Measurements from ENCODE around the gene CDKN1A.
"Not testable (repeated sequence)": the region's sequence is repeated elsewhere in the genome, so short reads cannot be mapped to it uniquely, and the experiment has no call there.

CDKN1A gene

DNA sequence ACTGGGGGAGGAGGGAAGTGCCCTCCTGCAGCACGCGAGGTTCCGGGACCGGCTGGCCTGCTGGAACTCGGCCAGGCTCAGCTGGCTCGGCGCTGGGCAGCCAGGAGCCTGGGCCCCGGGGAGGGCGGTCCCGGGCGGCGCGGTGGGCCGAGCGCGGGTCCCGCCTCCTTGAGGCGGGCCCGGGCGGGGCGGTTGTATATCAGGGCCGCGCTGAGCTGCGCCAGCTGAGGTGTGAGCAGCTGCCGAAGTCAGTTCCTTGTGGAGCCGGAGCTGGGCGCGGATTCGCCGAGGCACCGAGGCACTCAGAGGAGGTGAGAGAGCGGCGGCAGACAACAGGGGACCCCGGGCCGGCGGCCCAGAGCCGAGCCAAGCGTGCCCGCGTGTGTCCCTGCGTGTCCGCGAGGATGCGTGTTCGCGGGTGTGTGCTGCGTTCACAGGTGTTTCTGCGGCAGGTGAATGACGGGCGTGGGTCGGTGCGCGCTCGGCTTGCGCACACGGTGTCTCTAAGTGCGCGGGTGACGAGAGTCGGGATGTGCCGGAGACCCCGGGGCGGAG is at the start of gene CDKN1A:
CDKN1A (plus strand) TSS at position 227 of the 555 bp plus-strand sequence. CDS start 5,388 bp downstream, outside the sequence.
- DNase-seq = peak; percentile 77

DNA sequence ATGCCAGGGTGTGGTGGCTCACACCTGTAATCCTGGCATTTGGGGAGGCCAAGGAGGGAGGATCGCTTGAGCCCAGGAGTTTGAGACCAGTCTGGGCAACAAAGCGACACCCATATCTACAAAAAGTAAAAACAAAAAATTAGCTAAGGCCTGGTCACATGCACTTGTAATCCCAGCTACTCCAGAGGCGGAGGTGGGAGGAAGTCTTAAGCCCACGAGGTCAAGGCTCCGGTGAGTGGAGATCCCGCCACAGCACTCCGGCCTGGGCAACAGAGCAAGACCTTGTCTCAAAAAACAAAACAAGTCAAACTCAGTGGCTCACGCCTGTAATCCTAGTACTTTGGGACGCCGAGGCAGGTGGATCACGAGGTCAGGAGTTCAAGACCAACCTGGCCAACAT is 48.7 kb upstream of the CDKN1A start:
- no peak for DNase-seq

DNA sequence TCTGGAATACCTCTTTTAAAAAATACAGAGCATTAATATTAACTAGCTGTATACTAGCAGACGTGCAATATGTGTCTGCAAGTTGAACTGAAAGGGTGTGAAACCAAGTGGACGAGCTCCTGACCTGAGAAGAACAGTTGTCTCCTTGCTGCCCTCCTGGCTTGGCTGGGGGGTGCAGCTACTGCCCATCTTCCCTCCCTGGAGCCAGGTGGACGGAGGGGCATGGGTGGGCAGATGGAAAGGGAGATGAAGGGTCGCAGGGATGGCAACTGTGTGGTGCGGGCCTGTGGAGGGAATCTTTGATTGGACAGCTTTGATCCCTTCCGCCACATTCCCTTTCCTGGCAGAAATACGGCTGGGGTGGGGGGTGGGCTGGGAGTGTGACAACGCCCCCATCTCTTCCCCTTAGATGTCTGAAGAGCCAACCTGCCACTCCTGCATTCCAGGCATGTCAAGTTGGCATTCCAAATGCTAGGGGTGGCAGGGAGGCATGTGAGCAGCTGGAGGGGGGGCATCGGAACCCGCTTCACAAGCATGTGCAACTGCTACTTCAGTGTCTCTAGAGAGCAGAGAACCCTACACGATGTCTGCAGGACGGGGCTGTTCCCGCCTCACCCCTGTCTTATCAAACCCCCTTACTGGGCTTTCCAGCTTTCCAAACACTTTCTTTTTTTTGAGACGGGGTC is 47.0 kb upstream of the CDKN1A start:
- no peak for DNase-seq

DNA sequence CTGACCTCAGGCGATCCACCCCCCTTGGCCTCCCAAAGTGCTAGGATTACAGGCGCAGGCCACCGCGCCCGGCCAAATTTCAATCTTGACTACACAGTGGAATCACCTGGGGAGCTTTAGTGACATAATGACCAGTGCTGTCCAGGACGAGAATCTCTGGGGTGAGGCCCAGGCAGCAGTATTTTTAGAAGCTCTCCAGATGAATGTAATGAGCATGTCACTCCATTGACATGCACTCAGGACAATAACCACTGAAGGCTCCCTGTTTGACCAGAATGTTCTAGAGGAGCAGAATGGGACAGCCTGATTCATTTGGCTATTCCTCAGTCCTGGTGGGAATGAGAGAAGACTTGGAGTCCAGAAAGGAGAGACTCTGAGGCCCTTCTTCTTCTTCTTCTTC is 45.1 kb upstream of the CDKN1A start:
- no peak for DNase-seq

DNA sequence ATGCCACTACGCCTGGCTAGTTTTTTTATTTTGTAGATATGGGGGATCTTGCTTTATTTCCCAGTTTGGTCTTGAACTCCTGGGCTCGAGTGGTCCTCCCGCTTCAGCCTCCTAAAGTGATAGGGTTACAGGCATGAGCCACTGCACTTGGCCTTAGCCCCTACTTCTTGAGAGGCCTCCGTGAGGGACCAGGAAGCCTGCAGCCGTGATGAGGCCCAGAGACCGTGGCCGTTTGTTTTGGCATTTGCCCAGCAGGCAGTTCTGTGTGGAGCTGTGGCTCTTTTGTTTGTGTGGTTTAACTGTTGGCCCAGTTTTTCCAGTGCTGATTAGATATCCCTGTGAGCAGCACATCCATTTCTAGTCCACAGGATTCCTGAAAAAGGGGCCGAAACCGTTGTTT is 44.6 kb upstream of the CDKN1A start:
- no peak for DNase-seq

DNA sequence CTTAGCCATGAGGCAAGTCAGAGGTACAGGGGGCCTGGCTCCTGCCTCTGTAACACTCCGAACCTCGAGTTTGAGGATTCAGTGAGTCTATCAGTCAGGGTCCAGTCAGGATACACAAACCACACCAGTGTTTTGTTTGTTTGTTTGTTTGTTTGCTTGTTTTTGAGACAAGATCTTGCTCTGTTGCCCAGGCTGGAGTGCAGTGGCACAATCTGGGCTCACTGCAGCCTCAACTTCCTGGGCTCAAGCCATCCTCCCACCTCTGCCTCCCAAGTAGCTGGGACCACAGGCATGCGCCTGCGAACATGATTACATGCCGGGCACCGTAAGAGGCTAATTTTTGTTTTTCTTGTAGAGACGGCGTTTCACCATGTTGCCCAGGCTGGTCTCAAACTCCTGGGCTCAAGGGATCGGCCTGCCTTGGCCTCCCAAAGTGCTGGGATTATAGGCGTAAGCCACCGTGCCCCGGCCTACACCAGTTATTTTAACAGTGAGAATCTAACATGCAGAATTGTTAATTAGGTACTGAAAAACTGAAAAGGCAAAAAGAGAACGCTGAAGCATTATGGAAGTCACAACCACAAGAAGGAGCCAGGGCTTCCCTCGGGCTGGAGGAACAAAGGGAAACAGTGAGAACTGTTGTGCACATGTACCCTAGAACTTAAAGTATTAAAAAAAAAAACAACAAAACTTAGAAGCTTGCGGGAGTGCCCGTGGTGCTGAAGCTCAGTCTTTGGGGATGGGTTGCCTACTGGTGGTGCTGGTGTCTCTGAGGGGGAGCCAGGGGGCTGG is 44.0 kb upstream of the CDKN1A start:
- DNase-seq = no peak

DNA sequence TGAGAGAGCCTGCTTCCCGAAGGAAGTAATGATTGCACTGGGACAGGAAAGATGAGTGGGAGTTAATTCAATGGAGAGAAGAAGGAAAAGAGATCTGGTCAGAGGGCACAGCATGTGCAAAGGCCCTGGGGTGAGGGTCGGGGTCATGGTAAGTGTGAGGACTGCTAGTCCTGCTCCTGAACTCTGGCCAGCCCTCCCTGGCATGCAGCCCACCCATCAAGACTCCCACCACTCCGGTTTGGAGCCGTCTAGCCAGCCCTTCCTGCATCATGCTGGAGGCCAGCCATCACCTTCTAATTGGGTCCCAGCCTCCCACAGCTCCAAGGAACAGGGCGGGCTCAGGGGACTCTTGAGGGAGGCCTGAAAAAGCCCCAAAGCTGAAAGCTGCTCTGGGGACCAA is 42.2 kb upstream of the CDKN1A start:
- no peak for DNase-seq

DNA sequence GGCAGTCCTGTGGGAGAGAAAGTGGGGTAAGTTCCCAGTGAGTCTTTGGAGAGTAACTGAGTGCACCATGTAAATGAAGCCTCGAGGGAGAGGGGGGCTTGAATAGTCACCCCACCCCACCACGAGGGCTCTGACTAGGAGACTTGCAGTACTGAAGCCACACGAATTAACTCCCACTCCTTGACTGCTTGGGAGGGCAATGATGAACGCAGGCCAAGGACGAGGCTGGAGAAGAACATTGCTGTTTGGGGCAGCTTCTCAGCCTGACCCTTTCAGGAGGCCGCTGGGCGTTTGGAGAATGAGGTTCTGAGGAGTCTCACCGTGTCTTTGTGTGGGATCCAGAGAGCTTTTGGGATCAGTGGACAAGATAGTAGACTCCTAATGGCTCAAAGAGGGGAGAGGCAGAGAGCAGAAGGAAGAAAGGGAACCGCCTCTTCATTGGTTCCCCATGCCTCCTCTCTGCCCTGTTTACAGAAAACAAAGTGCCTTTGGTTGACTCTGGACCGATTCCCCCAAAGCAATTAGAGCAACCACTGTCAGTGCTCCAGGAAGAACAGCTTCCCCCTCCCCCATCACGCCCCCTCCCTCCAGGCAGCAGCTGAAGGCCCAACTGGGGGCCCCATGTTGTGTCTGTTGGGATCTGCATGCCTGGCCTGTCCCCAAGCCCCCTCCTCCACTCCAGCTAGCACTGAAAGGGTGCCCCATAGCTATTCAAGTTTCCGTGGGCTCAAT is 41.7 kb upstream of the CDKN1A start:
- DNase-seq = no peak

DNA sequence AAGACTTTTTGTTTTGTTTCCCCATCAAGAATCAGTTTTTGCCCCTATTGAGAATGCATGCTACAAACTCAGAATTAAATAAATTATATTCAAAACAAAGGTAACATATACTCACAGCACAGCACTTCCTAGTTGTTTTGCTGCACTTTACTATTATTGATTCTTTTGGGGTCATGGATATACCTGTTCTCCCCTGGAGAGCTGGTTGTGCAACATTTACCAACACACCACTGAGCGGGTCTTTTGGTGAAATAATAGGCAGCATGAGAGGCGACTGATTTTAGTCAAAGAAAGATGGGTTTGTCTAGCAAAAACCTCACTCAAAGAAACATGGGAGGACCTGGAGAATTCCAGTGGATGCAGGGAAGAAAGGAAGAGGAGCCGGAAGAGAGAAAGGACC is 39.9 kb upstream of the CDKN1A start:
- DNase-seq = no peak

DNA sequence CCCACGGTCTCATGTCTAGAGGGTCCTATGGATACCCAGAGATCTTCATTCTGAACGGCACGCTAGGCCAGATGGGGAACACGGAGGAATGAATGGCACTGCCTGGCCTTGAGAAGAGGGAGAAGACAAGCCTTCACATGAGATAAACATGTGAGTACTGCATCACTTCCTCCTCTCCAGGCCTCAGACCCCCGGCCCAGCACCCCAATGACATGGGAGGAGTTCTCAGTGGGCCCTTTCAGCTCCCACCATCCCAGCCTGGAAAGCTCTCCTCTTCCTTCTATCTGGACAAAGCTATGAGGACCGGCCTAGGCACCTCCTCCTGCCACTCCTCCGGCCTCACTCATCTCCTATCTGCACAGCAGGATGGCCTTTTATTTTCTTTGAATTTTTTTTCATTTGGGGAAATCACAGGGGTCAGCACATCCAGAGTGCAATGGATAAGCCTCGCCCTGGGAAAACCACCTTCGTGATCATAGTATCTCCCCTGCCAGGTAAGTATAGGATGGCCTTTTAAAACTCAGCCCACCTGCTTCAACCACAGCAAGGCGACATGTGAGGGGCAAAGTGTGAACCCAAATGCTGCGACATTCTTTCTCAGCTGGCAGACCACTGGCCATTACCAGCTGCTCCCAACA is 39.2 kb upstream of the CDKN1A start:
- DNase-seq = no peak

DNA sequence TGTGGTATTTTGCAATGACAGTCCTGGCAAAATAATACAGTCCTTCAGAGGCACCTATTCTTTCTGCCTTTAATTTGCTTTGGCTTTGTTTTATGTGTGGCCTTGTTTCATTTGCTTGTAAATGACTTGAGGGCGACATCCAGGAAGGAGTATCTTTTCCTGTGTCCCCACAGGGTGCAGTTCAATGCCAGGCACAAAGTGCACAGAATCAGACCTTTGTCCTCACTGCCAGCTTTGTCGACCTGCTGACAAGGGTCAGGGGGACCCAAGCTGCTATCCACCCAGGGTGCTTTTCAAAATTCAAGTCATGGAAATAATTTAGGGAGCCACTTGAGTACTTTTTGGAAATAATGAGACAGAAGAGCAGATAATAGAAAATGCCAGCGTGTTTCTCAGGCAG is 37.0 kb upstream of the CDKN1A start:
- DNase-seq = no peak

DNA sequence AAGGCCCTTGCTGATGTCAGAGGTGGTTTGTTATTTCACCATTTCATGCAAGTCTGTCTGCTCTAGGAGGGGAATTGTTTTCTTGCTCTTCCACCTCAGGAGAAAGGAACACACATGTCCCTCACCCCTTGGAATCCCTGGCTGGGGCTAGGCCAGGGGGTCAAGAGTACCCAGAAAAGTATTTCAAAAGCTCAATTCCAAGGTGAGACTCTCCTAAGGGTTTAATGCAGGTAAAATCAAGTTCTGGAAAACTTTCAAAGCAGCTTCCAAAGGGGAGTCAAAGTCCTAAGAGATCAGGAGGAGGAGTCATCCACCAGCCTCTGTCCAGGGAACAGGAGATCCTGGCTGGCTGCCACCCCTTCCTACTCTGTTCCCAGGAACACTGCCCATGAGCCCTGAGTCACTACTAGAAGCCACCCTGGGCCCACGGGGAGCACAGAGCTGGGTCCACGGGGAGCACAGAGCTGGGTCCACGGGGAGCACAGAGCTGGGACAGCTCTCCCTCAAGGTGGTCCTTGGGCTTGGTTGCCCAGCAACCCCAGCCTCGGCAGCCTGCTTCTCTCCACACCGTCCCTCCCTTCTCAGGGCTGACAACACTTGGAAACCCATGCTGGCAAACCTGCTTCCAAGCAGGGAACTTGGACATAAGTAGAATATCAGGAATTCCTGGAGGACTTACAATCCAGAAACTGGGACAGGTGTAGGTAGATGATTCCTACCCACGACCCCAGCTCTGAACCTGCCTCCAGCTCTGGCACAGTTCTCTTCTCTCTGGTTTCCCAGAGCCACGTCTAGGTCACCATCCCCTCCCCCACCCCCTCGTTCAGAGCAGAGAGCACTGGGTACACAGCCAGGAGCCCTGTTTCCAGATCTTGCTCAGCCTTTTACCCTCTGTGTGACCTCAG is 35.3 kb upstream of the CDKN1A start:
- DNase-seq = no peak

DNA sequence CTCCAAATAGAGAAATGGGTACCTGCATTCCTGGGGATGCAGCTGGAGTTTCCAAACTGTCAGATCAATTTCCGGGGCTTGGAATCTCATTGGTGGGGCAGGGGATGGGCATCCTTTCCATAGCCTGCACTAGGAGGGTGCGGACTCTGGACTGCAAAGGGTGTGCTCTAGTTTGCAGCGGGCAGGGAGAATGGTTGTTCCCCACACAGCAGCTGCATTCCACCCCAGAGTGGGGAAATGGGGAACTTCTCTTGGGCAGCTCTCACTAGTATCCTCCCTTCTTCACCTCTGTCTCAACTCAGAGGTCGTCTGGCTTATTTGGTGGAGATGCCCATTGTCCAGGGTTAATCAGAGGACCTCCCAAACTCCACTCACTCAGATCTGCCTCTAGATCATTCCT is 34.5 kb upstream of the CDKN1A start:
- no peak for DNase-seq

DNA sequence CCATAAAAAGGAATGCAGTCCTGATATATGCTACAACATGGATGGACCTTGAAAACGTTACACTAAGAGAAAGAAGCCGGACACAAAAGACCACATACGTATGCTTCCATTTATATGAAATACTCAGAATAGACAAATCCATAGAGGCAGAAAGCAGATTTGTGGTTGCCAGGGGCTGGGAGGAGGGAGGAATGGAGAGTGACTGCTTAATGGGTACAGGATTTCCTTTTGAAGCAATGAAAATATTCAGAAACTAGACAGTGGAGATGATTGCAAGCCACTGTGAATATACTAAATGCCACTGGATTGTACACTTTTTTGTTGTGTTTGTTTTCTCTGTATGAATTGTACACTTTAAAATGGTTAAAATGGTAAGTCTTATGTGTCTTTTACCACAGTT is 29.4 kb upstream of the CDKN1A start:
- no peak for DNase-seq

DNA sequence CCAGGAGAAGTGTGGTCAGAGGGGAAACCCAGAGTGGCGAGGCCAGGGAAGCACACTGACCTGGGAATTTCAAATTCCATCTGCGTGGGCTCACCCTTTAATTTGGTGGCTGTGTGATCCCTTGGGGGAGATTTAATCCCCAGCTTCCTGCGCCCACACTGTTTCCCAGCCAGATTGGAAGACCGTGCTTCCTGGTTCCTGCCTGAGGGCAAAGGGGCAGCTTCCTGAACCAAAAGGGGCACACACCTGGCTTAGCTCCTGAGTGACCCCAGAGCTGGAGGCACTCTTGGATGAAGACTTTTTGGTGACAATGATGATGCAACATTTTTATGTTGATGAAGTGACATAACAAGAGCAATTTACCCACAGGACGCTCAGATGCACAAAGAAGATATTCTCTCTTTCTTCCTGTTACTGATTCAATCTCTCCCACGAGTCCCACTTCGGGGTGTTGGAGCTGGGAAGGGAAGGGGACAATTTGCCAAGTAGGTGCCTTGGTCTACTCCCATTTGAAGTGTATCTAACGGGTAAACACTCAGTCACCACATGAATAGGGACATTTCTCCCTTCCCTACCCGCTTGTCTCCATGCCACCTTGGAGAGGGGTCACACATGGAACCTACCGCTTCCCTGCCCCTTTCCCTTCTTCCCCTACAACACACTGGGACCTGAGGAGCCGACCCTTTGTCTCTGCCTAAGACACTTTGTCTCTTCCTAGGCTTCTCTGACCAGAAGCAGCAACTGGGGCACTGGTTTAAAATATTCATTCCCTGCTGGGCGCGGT is 28.6 kb upstream of the CDKN1A start:
- no peak for DNase-seq

DNA sequence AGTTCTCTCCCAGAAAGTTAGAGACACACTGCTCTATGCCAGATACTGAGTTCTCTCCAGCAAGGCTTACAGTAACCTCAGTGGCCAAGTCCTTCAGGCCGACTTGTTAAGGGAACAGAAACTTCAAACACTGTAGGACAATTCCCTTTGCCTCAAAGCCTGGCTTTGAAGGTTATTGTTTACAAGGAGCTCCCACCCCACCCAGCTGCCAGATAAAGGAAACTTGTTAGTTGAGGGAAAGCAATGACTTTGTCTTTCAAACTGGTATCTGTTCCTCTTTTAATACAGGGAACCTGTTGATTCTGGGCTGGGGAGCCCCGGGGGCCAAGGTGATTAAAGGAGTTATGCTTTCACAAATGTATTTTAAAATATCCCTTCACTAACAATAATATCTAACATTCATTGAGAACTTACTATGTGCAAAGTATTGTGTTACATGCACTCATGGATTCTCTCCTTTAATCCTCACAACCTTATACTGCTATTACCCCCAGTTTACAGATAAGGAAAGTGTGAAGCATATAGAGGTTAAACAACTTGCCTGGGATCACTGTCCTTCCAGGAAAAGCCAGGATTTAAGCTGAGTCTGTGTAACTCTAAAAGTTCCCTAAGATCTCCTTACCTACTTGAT is 27.6 kb upstream of the CDKN1A start:
- no peak for DNase-seq

DNA sequence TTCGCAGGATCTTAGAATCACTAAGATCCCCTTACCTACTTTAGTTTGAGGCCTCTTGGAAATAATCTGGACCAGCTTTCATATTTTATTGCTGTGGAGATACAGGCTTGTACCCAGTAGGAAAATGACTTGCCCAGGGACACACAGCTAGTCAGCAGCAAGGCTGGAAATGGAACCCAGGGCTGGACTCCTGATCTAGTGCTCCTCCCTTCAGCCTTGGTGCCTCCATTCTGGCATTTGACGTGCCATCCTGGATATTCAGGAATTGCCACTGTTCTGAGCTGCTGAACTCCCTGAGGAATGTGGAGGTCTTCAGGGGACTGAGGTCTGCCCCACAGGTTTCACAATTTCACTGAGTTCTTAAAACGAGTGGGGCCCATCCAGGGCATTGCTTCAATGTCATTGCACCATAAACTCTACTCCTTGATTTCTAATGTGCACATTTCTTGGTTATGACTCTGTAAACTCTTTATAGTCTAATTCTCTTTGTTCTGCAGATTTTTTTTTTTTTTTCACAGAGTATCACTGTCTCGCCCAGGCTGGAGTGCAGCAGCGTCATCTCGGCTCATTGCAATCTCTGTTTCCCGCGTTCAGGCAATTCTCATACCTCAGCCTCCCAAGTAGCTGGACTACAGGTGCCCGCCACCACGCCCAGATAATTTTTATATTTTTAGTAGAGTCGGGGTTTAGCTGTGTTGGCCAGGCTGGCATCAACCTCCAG is 26.7 kb upstream of the CDKN1A start:
- DNase-seq = no peak

DNA sequence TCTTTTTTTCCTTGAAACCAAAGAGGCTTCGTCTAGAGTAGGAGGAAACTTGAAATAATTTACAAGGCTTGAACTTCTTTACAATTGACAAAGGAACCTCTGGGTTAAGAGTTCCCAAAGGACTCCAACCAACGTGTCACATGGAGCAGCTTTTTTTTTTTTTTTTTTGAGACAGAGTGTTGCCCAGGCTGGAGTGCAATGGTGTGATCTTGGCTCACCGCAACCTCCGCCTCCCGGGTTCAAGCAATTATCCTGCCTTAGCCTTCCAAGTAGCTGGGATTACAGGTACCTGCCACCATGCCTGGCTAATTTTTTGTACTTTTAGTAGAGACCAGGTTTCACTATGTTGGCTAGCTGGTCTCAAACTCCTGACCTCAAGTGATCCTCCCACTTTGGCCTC is 24.0 kb upstream of the CDKN1A start:
- DNase-seq = not testable (repeated sequence)

DNA sequence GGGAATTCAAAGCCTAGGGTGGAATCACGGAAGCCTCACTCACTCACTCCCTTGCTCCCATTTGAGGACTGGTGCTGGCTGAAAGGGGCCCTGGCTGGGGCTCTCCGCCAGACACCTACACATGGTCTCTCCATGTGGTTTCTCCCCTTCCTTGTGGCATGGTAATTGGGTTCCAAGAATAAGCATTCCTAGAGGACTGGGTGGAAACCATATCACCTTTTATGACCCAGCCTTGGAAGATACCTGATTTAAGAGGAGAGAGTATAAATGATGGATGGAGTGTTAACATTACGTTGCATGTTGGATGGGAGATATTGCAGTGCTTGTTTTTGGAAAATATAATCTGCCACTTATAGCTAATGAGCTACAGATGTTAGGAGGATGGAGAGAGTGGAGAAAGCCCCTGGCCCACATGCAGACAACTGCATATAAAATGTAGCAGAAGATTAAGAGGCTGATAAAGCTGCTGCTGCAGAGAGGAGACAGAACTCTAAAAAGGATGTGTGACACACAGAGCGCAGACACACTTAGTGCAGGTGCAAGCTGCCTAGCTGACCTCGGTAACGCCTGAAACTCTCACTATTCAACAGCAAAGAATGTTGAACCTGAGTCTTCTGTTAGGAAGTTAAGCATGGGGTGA is 23.3 kb upstream of the CDKN1A start:
- DNase-seq = no peak

Measured in activated CD4-positive, CD25-positive, alpha-beta regulatory T cell treated with anti-CD3 and anti-CD28 coated beads, Interleukin-2, amount 50 U/mL, for 72 hours (primary cell).